Mammary epithelial cell (primary cell): Measurements from ENCODE around the gene SSBP3.

Source experiments
- EZH2 ChIP-seq: IDR thresholded peaks from 2 replicates; pipeline ENCODE4 v1.6.1; 2012; ENCODE audit warnings: low read length, inconsistent platforms, borderline replicate concordance
- TF ChIP-seq, protein P1 (sequence below), 2 donors: IDR thresholded peaks in 1 of 2; conservative IDR thresholded peaks in 1 of 2; 2 replicates each; pipeline ENCODE4 v1.5.1; 2011 to 2012; ENCODE audit warnings: inconsistent platforms in 2 of 2, low read length in 2 of 2, mild to moderate bottlenecking in 2 of 2, control low read depth in 1 of 2, low read depth in 1 of 2; ENCODE audit not compliant: insufficient read depth in 1 of 2; ENCODE audit errors: extremely low read depth in 1 of 2

DNA sequence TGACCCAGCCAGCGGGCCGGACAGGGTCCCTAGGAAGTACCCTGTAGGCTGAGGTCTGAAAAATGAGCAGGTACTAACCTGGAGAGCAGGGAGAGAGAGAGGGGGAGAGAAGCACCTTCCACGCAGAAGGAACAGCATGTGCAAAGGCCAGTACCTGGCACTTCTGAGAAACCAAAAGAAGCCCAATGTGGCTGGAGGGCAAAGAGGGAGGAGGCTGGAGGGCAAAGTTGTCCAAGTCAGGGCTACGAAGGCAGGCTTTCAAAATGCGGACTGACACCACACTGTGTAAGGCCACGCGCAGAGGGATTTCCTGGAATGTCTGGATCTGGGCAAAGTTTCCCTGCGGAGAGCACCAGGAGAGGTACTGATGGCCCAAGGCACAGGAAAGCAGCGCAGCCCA is 64.4 kb downstream of the SSBP3 start:
- TF ChIP-seq, protein P1, sequence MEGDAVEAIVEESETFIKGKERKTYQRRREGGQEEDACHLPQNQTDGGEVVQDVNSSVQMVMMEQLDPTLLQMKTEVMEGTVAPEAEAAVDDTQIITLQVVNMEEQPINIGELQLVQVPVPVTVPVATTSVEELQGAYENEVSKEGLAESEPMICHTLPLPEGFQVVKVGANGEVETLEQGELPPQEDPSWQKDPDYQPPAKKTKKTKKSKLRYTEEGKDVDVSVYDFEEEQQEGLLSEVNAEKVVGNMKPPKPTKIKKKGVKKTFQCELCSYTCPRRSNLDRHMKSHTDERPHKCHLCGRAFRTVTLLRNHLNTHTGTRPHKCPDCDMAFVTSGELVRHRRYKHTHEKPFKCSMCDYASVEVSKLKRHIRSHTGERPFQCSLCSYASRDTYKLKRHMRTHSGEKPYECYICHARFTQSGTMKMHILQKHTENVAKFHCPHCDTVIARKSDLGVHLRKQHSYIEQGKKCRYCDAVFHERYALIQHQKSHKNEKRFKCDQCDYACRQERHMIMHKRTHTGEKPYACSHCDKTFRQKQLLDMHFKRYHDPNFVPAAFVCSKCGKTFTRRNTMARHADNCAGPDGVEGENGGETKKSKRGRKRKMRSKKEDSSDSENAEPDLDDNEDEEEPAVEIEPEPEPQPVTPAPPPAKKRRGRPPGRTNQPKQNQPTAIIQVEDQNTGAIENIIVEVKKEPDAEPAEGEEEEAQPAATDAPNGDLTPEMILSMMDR (conservative IDR thresholded peaks at IDR 0.05 in 1 of 2, IDR thresholded peaks at IDR 0.05 in 1 of 2; ENCODE audit: extremely low read depth in 1 of 2, insufficient read depth in 1 of 2, low read depth in 1 of 2, low read length in 2 of 2): no peak
- TF ChIP-seq EZH2: no peak
